HEK293 (cell line): Measurements from ENCODE around the gene QSOX1.

Source experiments
- CTCF ChIP-seq: fragments of 450-650 bp; formaldehyde crosslinking; IDR thresholded peaks from 2 replicates; pipeline ENCODE4 v1.5.1; 2016; ENCODE audit warnings: missing biosample characterization, missing genetic modification characterization
- ZBTB44 ChIP-seq: fragments of 450-650 bp; IDR thresholded peaks from 2 replicates; pipeline ENCODE4 v1.5.1; 2018; ENCODE audit warnings: missing biosample characterization, mild to moderate bottlenecking, missing genetic modification characterization

GRCh38 chr1:180133193-180133592 lies 21.5 kb upstream of the QSOX1 start:
- TF ChIP-seq CTCF (tag by site-specific recombination) (no peak), ZBTB44 (tag by site-specific recombination) (no peak)
